ENCODE measurements around the gene ZNF208.

DNA sequence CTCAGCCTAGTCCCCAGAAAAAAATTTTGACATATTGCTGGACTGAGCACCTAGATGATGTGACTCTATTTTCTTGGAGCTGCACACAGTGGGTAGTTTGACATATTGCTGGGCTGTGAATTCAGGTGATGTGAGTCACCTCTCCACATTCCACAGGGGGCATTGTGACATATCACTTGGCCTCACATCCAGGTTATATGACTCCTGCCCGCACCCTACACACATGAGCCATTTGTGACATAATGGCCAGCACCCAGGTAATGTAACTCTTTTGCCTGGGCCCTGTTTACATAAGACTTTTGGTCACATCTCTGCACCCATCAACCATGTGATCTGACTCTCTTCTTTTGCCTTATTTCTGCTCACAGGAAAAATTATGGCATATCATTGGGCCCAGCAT is 119.7 kb downstream of the ZNF208 start:
- TF ChIP-seq, protein P1, sequence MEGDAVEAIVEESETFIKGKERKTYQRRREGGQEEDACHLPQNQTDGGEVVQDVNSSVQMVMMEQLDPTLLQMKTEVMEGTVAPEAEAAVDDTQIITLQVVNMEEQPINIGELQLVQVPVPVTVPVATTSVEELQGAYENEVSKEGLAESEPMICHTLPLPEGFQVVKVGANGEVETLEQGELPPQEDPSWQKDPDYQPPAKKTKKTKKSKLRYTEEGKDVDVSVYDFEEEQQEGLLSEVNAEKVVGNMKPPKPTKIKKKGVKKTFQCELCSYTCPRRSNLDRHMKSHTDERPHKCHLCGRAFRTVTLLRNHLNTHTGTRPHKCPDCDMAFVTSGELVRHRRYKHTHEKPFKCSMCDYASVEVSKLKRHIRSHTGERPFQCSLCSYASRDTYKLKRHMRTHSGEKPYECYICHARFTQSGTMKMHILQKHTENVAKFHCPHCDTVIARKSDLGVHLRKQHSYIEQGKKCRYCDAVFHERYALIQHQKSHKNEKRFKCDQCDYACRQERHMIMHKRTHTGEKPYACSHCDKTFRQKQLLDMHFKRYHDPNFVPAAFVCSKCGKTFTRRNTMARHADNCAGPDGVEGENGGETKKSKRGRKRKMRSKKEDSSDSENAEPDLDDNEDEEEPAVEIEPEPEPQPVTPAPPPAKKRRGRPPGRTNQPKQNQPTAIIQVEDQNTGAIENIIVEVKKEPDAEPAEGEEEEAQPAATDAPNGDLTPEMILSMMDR (IDR thresholded peaks at IDR 0.05; ENCODE audit: low read depth, low read length, missing input control): no peak
- TF ChIP-seq, protein P2, sequence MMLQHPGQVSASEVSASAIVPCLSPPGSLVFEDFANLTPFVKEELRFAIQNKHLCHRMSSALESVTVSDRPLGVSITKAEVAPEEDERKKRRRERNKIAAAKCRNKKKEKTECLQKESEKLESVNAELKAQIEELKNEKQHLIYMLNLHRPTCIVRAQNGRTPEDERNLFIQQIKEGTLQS (IDR thresholded peaks at IDR 0.05): no peak
- TF ChIP-seq, protein P3, sequence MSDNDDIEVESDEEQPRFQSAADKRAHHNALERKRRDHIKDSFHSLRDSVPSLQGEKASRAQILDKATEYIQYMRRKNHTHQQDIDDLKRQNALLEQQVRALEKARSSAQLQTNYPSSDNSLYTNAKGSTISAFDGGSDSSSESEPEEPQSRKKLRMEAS (IDR thresholded peaks at IDR 0.05): no peak
- no peak for TF ChIP-seq HNF4A (conservative IDR thresholded peaks at IDR 0.05)
- no peak for TF ChIP-seq TAF1 (conservative IDR thresholded peaks at IDR 0.05)
- no peak for TF ChIP-seq GABPA (IDR thresholded peaks at IDR 0.05 in 1 of 2, conservative IDR thresholded peaks at IDR 0.05 in 1 of 2)
- TF ChIP-seq, protein P4, sequence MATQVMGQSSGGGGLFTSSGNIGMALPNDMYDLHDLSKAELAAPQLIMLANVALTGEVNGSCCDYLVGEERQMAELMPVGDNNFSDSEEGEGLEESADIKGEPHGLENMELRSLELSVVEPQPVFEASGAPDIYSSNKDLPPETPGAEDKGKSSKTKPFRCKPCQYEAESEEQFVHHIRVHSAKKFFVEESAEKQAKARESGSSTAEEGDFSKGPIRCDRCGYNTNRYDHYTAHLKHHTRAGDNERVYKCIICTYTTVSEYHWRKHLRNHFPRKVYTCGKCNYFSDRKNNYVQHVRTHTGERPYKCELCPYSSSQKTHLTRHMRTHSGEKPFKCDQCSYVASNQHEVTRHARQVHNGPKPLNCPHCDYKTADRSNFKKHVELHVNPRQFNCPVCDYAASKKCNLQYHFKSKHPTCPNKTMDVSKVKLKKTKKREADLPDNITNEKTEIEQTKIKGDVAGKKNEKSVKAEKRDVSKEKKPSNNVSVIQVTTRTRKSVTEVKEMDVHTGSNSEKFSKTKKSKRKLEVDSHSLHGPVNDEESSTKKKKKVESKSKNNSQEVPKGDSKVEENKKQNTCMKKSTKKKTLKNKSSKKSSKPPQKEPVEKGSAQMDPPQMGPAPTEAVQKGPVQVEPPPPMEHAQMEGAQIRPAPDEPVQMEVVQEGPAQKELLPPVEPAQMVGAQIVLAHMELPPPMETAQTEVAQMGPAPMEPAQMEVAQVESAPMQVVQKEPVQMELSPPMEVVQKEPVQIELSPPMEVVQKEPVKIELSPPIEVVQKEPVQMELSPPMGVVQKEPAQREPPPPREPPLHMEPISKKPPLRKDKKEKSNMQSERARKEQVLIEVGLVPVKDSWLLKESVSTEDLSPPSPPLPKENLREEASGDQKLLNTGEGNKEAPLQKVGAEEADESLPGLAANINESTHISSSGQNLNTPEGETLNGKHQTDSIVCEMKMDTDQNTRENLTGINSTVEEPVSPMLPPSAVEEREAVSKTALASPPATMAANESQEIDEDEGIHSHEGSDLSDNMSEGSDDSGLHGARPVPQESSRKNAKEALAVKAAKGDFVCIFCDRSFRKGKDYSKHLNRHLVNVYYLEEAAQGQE (IDR thresholded peaks at IDR 0.05): no peak
- TF ChIP-seq YY1 (IDR thresholded peaks at IDR 0.05): no peak
- TF ChIP-seq, protein P5, sequence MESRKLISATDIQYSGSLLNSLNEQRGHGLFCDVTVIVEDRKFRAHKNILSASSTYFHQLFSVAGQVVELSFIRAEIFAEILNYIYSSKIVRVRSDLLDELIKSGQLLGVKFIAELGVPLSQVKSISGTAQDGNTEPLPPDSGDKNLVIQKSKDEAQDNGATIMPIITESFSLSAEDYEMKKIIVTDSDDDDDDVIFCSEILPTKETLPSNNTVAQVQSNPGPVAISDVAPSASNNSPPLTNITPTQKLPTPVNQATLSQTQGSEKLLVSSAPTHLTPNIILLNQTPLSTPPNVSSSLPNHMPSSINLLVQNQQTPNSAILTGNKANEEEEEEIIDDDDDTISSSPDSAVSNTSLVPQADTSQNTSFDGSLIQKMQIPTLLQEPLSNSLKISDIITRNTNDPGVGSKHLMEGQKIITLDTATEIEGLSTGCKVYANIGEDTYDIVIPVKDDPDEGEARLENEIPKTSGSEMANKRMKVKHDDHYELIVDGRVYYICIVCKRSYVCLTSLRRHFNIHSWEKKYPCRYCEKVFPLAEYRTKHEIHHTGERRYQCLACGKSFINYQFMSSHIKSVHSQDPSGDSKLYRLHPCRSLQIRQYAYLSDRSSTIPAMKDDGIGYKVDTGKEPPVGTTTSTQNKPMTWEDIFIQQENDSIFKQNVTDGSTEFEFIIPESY (IDR thresholded peaks at IDR 0.05): no peak

All from liver (tissue), 3 donors.